Body of pancreas (tissue), 4 donors: ENCODE measurements around the gene EME1.

Experiments used
- CTCF ChIP-seq, 7 experiments: fragments of 450-650 bp in 4 of 7; fragments of 200-600 bp in 3 of 7; sonication (generic) in 3 of 7; IDR thresholded peaks; one replicate each; pipeline ENCODE4 v1.5.1; 2016 to 2019; ENCODE audit warnings: antibody characterized with exemption in 7 of 7
- POLR2A ChIP-seq, 3 donors: fragments of 450-650 bp; IDR thresholded peaks; one replicate each; pipeline ENCODE4 v1.6.1; 2016; ENCODE audit warnings: antibody characterized with exemption in 3 of 3, mild to moderate bottlenecking in 2 of 3

GRCh38 chr17:50422738-50423137, 49.7 kb downstream of the EME1 start:
- no peak for TF ChIP-seq CTCF (IDR thresholded peaks at IDR 0.05)
- TF ChIP-seq POLR2A (IDR thresholded peaks at IDR 0.05): no peak
